ENCODE results near the gene RASSF7.
"Not testable (repeated sequence)": the region's sequence is repeated elsewhere in the genome, so short reads cannot be mapped to it uniquely, and the experiment has no call there.

GRCh38 chr11:516918-517685 lies 43.7 kb upstream of the RASSF7 start:
- TF ChIP-seq CTCF, POLR2A, EP300 (IDR thresholded peaks at IDR 0.05): not testable (repeated sequence)
